ENCODE results near the gene TFCP2L1. TPM values are rescaled to one million over a fixed set of nuclear protein-coding genes. Genes with fewer than 3 reads are reported as not detected.

The TFCP2L1 gene
- total RNA-seq, 1 experiment from 2014 or later, result 1.8 TPM

- TF ChIP-seq, protein P1, sequence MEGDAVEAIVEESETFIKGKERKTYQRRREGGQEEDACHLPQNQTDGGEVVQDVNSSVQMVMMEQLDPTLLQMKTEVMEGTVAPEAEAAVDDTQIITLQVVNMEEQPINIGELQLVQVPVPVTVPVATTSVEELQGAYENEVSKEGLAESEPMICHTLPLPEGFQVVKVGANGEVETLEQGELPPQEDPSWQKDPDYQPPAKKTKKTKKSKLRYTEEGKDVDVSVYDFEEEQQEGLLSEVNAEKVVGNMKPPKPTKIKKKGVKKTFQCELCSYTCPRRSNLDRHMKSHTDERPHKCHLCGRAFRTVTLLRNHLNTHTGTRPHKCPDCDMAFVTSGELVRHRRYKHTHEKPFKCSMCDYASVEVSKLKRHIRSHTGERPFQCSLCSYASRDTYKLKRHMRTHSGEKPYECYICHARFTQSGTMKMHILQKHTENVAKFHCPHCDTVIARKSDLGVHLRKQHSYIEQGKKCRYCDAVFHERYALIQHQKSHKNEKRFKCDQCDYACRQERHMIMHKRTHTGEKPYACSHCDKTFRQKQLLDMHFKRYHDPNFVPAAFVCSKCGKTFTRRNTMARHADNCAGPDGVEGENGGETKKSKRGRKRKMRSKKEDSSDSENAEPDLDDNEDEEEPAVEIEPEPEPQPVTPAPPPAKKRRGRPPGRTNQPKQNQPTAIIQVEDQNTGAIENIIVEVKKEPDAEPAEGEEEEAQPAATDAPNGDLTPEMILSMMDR (conservative IDR thresholded peaks at IDR 0.05), result no peak
- H3K79me2 ChIP-seq (ENCODE audit: insufficient read depth, low read length), result no peaks in the 10 kb centered on the region
- H3K27ac Mint-ChIP-seq, result no peak overlapping the region
- H3K4me2 ChIP-seq (ENCODE audit: insufficient read depth, insufficient read length, low read length), result no peak overlapping the region
- H2BK12ac ChIP-seq (ENCODE audit: insufficient read length, low read depth, low read length), result no peak overlapping the region
- no peak overlapping the region for H3K4ac ChIP-seq (ENCODE audit: low read depth, low read length)
- H3K9me3 Mint-ChIP-seq, result no peaks in the 10 kb centered on the region; a peak in 1 of 5 replicates
- WGBS (ENCODE audit: extremely low coverage, insufficient read length, low lambda C conversion rate), result no CpG with 5 or more reads among the region's 1 CpG
- H4K91ac ChIP-seq (ENCODE audit: insufficient read length, low read depth, low read length), result no peak overlapping the region
- no peaks in the 10 kb centered on the region for H3K4me1 Mint-ChIP-seq
- H3K4me1 ChIP-seq (ENCODE audit: insufficient read depth, low read length), result no peaks in the 10 kb centered on the region
- no peak overlapping the region for H3K4me3 Mint-ChIP-seq
- no peak overlapping the region for H4K5ac ChIP-seq (ENCODE audit: insufficient read length, low read depth, low read length)
- H2AK5ac ChIP-seq (ENCODE audit: insufficient read length, low read length), result no peak overlapping the region
- no peaks in the 10 kb centered on the region for H3K9me3 ChIP-seq (ENCODE audit: control insufficient read depth, low read depth, low read length)
- H2BK20ac ChIP-seq (ENCODE audit: low read depth, low read length, poor library complexity, severe bottlenecking), result no peak overlapping the region
- no peak overlapping the region for H3K9ac ChIP-seq (ENCODE audit: extremely low read depth, insufficient read length, low read length)
- no peaks in the 10 kb centered on the region for H3K27me3 ChIP-seq (ENCODE audit: insufficient read depth, low read length)
- H4K20me1 ChIP-seq (ENCODE audit: control insufficient read depth, insufficient read depth, insufficient read length), result no peaks in the 10 kb centered on the region
- H3K36me3 Mint-ChIP-seq (ENCODE audit: insufficient read depth in 1 of 3, low read depth in 3 of 3), result no peaks in the 10 kb centered on the region
- H2BK15ac ChIP-seq (ENCODE audit: low read depth, low read length), result no peak overlapping the region
- H3K23ac ChIP-seq (ENCODE audit: insufficient read length, low read depth, low read length), result no peak overlapping the region
- DNase-seq, result no peak
- H2AFZ ChIP-seq (ENCODE audit: low read length), result no peak overlapping the region
- H3K27me3 Mint-ChIP-seq (ENCODE audit: low read depth), result peaks cover 4% of the 10 kb centered on the region
- no peaks in the 10 kb centered on the region for H3K23me2 ChIP-seq (ENCODE audit: insufficient read length, low read depth, low read length, poor library complexity, severe bottlenecking)
- H4K8ac ChIP-seq (replicated peaks; ENCODE audit: insufficient read length, low read depth, low read length), result no peak overlapping the region
- H3K18ac ChIP-seq (ENCODE audit: insufficient read length, low read depth, low read length), result no peak overlapping the region
- no peak overlapping the region for H2BK5ac ChIP-seq (ENCODE audit: insufficient read length, low read length)
- H3K79me1 ChIP-seq (ENCODE audit: insufficient read depth, low read depth, low read length, poor library complexity, severe bottlenecking), result no peaks in the 10 kb centered on the region
- H2BK120ac ChIP-seq (ENCODE audit: low read depth, low read length, poor library complexity, severe bottlenecking), result no peak overlapping the region
- no peak overlapping the region for H3K27ac ChIP-seq (ENCODE audit: insufficient read length, low read depth, low read length)
- H3T11ph ChIP-seq (ENCODE audit: low read length), result no peak overlapping the region
- no peak overlapping the region for H3K14ac ChIP-seq (ENCODE audit: insufficient read depth, low read length)
- no peak overlapping the region for H3K56ac ChIP-seq (ENCODE audit: insufficient read length, low read depth, low read length)
Measured at GRCh38 chr2:121220995-121221394, 64.0 kb downstream of the TFCP2L1 start.

All from H9 (cell line).